NCI-H82 (cell line): ENCODE results near the gene LCTL.
"Not testable (repeated sequence)": the region's sequence is repeated elsewhere in the genome, so short reads cannot be mapped to it uniquely, and the experiment has no call there.

Experiments used
- DNase-seq: peaks from one replicate; lab custom pipeline; 2025; lab: John Stamatoyannopoulos, UW

The LCTL gene

GRCh38 chr15:66592505-66593218 is 26.9 kb upstream of the LCTL start:
- no peak for DNase-seq

- no peak for DNase-seq
Observed at GRCh38 chr15:66591322-66591862, 25.6 kb upstream of the LCTL start.

- no peak for DNase-seq
Observed at GRCh38 chr15:66590435-66590834, 24.6 kb upstream of the LCTL start.

GRCh38 chr15:66589429-66589828 is 23.6 kb upstream of the LCTL start:
- DNase-seq: not testable (repeated sequence)

GRCh38 chr15:66588971-66589370 is 23.2 kb upstream of the LCTL start:
- no peak for DNase-seq

- peak; percentile 55 for DNase-seq
Observed at GRCh38 chr15:66588537-66588936, 22.7 kb upstream of the LCTL start.

GRCh38 chr15:66587749-66588148 is 22.0 kb upstream of the LCTL start:
- no peak for DNase-seq

- no peak for DNase-seq
Observed at GRCh38 chr15:66587020-66587419, 21.2 kb upstream of the LCTL start.

GRCh38 chr15:66586155-66586976 is 20.6 kb upstream of the LCTL start:
- DNase-seq: peak; percentile 35

- no peak for DNase-seq
Observed at GRCh38 chr15:66581972-66582537, 16.3 kb upstream of the LCTL start.

GRCh38 chr15:66580643-66581042 is 14.8 kb upstream of the LCTL start:
- DNase-seq: no peak

- no peak for DNase-seq
Observed at GRCh38 chr15:66578286-66578875, 12.6 kb upstream of the LCTL start.

- DNase-seq: no peak
Observed at GRCh38 chr15:66574596-66574950, 8.8 kb upstream of the LCTL start.

- no peak for DNase-seq
Observed at GRCh38 chr15:66573719-66574595, 8.2 kb upstream of the LCTL start.

GRCh38 chr15:66573348-66573718 is 7.5 kb upstream of the LCTL start:
- DNase-seq: no peak

- no peak for DNase-seq
Observed at GRCh38 chr15:66572146-66572545, 6.3 kb upstream of the LCTL start.

GRCh38 chr15:66570842-66571478 is 5.2 kb upstream of the LCTL start:
- peak; percentile 93 for DNase-seq

GRCh38 chr15:66570327-66570726 is 4.5 kb upstream of the LCTL start:
- DNase-seq: no peak

GRCh38 chr15:66569461-66570137 is 3.8 kb upstream of the LCTL start:
- DNase-seq: no peak

- DNase-seq: no peak
Observed at GRCh38 chr15:66567897-66568296, 2.1 kb upstream of the LCTL start.
